Occipital lobe (tissue), 2 donors: ENCODE data around the gene RPL3. TPM values are rescaled to one million over a fixed set of nuclear protein-coding genes. Genes with fewer than 3 reads are reported as not detected.

Source experiments
- DNase-seq: peaks from one replicate; lab custom pipeline; 2025; lab: John Stamatoyannopoulos, UW
- total RNA-seq: library from RNA; depleted of rRNA; stranded (reverse); fragments of >200 nt; gene quantifications from one replicate; pipeline ENCODE4 v1.2.3, GENCODE V29; 2014

Gene RPL3
- total RNA-seq, 1 donor from 2014 or later = 1,406 TPM

DNA sequence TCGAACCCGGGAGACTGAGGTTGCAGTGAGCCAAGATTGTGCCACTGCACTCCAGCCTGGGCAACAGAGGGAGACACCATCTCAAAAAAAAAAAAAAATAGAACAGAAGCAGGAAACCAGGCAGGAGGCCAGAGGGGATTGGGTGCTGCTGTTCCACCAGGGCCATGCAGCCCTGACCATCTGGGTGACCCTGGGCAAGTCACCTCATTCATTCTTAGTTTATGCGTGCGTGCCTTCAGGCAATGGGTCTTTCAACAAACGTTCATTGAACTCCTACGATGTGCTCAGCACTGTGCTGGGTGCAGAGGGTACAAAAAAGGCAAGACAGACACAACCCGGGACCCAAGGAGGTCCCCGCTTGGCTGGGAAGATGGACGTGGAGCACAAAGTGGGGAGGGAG, 18.3 kb downstream of the RPL3 start:
- DNase-seq = no peak

DNA sequence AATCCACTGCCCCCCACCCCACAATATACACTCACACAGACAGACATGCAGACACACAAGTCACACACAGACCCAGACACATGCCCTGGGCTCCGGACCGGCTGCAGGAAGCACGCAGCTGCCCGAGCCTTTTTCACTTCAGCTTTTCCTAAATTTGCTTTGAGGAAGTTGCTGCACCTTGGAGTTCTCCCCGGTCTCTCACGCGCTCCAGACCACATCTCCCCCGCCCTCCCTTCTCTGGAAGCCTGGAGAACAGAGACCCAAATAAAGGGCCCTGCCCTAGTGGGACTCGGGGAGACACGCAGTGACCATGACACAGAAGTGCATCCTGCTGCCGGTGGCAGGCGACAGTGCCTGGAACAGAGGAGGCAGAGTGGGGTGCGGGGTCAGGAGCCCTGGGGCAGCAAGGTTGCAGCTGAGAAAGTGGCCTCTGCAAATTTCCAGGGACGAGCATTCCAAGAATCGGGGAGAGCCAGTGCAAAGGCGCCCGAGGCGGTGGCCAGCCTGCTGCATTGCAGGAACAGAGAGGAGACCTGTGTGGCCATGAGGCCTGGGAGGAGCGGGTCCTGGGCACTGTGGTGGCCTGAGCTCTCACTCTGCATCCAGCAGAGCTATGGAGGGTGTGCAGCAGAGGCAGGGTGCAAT, 19.1 kb downstream of the RPL3 start:
- no peak for DNase-seq

DNA sequence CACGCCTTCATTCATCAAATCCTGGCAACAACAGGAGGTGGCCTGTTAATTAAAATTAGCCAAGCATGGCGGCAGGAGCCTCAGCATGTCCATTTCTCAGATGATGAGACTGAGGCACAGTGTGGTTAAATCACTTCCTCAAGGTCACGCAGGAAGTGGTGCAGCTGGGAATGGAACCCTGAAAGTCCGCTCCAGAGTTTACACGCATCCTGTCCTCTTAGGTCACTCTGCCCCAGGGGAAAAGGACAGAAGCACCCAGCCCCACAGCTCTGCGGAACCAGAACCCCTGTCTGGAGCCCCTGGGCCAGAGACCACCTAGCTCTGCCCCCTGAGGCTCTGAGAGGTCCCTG, 19.6 kb downstream of the RPL3 start:
- no peak for DNase-seq

DNA sequence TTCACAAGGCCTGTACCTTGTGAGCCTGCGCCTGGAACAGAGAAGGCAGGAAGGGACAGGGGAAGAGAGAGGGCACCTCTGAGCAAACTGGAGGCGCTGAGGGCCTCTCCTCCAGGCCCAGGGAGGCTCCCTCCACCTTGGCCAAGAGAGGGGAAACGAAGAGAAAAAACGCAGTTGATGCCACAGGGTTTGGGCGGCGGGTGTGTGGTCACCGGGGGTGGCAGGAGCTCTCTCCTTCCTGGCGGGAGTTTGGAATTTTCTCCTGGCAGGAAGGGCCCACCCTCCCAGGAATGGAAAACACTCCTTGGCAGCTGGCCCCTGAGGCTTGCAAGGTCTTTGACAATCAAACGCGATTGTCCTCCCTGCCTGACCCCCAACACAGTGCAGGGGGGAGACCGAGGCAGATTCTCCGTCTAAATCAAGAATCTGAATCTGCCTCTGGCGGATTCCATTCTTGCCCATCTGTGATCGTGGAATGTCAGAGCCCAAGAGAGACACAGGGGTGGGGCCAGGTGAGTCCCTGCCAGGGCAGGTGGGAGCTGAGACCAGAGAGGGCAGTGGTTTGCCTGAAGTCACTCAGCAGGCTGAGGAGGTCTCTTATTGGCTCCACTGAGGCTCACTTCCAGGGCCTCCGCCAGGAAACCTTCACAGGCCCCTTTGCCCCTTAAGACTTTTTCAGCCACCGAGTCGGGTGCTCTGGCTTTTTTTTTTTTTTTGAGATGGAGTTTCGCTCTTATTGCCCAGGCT, 21.0 kb downstream of the RPL3 start:
- no peak for DNase-seq

DNA sequence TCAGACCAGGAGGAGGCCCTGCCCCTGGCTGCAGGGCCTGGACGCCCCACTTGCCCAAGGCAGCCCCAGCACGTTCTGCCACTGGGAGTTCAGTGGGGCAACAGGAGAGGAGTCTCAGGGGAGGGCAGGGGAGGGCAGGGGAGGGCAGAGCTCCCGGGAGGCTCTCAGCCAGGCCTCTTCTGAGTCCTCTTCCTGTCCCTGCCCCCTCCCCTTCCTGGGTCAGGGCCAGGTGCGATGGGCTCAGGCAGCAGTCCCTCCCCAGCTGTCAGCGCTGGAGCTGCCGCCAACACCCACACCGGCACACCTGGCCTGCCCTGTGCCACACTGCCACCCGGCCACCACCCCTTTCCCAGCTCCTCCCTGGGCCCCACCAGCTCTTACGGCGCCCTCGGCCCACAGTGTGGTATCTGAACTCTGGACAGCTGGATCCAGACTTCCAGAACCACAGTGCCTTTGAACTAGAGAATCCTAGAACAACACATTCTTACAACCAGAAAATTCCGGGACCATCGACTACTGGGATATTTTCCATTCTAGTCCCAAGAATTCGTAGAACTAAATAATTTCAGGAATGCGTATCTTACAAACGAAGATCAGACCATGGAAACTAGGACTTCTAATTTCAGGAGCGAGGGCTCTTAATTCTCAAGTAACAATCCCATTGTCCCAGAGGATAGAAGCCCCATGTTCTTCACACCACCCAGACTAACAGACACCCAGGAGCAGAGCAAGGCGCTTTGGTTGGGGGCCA, 21.8 kb downstream of the RPL3 start:
- DNase-seq = no peak

DNA sequence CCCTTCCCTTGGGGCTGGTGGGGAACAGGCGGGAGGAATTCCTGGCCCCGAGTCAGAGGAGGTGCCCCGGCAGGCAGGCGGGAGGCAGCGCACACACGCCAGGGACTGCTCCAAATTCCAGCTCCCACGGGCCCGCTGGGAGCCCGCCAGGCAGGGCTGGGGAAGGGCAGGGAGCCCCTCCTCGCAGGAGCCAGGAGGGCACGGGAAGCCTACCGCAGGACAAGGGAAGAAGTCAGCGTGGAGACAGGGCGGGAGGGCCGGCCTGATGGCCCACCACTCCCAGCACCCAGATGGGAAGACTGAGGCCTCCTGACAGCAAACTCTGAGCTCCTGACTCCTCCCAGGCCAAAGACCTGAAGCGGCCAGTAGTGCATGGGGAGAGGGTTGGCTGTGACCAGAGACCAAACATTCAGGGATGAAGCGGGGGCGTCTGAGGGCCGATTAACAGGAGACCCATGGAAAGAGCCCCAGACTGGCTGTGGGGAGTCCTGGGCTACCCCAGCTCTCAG, 22.4 kb downstream of the RPL3 start:
- DNase-seq = no peak

DNA sequence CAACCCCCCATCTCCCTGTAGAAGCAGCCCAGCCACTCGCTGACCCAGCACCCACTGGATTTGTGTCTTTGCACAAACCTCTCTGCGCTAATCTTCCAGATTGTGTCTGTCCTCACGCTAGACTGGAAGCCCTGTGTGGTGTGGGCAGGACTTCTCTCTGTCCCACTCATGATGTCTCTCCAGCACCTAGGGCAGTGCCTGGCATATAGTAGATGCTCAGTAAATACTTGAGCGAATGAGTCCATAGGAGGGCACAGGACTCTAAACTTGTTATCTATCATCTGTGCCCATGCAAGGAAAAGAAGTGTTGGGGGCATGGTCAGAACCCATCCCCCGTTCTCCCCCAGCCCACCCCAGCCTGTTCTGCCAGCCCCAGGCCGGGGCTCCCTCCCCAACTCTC, 22.9 kb downstream of the RPL3 start:
- DNase-seq = no peak

DNA sequence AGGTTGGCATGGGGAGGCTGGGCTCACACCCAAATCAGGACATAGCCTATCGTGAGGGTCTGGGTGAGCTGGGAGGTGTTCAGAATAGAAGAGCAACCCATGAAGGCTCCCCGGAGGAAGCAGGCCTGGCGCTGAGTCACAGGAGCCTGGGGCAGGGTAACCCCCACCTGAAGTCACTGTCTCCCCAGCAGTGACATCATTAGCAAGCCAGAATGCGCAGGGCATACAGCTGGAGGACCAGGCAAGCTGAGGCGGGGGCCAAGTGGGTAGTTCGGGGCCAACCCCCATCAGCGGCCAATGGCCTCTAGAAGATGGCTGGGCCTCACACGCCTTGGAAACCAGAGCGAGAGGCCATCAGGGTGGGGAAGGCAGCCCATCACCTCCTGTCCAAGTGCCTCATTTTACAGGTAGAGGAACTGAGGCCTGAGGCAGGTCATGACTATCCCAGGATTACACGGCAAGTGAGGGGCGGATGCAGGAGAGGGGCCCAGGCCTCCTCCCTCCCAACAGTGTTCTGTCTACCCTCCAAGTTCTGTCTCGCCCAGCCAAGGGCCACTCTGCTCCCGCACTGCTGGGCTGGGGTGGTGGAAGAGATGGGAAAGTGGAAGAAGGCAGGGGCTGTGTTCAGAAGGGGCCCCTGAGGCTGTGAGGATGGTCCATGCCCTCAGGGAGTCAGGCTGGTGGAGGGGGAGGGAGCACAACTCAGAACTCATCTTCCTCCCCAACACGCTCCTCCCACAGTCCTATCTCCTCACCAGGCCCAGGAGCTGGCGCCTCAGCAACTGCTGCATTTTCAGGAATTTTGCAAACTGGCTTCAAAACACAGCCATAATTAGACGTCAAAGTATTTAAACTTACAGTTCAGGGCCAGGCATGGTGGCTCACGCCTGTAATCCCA, 24.6 kb downstream of the RPL3 start:
- no peak for DNase-seq

DNA sequence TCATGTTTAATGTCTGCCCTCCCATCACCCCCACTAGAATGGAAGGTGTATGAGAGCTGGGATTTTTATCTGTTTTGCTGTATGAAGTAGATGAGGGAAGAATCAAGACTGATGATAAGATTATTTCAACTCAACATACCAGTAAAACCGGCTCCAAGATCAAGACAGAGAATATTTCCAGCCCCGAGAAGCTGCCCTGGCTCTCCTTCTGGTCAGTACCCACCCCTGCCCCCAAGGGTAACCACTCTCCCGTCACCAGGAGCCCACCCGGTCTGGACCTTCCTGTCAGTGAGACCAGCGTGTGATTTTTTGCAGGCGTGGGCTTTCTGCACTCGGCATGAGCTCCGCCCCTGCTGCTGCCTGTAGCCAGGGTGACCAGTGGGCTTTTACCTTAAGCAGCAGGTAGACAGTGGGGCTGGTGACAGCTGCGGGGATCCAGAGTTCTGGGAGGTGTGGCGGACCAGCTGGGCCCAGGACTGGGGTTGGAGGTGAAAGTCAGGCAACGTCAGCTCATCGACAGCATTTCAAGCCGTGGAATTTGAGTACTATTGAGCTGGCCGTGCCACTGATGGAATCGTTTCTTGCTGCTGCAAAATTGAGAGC, 25.6 kb downstream of the RPL3 start:
- no peak for DNase-seq

DNA sequence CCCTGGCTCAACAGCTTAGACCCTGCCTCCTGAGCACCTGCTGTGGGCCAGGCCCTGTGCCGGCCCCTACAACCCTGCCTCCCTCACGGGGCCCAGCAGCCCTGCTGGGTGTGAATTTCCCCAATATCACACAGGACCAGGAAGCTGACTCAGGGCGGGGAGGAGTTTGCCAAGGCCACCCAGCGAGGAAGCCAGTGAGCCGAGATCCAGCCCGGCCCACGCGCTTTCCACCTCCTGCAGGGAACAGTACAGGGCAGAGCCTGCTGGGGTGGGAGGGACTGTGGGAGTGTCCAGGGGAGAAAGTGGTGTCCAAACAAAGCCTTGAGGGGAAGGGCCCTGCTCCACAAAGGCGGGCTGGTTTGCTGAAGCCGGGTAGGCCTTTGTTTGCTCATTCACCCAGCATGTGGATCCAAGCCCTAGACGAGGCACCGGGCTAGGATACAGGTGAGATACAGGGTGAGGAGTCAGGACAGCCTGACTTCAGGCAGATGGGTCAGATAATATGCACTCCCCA, 26.8 kb downstream of the RPL3 start:
- peak; percentile 68 for DNase-seq

DNA sequence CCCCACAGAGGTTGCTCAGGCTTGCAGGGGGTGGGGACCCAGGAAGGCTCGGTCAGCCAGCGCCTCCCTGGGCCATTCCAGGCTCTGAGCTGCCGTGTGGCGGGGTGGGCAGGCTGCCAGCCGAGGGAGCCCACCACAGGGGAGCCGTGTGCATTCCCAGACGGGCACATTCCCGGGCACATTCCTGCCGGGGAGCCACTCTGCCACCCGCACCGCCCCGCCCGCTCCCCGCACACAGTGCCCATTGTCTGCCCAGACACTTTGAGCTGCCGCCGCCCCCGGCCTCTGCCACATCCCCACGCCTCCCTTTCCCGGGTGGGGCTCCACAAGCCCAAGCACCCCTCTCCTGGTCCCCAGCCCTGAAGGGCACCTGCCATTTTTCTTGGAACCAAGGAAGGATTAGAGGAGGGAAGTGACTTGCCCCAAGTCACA, 27.4 kb downstream of the RPL3 start:
- DNase-seq = no peak

DNA sequence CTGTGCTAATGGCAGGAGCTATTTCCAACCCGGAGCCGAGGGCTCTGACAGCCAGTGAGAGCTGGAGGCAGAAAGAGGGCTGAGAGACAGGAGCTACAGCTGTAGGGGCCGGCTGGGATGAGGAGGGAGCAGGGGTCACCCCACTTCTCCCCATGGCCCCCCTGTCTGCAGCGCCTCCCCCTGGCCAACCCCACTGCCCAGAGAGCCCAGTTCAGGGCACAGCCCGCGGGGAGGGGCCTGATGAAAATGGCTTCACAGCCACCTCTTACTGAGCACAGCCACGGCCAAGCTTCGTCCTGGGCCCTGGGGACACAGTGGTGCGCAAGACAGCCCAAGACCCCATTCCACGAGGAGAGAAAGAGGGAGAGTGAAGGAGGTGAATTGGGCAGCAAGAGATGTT, 27.9 kb downstream of the RPL3 start:
- DNase-seq = no peak

DNA sequence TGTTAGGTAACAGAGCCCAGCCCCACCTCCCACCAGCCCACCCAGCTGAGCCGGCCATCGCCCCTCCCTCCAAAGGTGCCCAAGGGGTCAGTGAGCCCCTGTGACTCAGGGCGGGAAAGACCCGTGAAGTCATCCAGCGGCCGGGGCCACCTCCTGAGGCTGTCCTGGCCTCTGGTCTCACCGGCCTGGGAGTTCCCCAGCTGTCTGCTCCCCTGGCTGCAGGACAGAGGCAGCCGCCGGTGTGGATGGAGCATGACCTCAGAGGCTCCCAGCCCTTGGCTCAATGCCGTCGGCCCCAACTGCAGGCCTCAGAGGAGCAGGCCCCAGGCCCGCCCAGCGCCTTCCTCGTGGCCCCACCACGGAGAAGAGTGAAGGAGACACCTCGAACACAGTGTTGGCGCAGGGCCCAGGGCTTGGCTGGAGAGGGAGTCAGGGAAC, 28.7 kb downstream of the RPL3 start:
- DNase-seq = no peak

DNA sequence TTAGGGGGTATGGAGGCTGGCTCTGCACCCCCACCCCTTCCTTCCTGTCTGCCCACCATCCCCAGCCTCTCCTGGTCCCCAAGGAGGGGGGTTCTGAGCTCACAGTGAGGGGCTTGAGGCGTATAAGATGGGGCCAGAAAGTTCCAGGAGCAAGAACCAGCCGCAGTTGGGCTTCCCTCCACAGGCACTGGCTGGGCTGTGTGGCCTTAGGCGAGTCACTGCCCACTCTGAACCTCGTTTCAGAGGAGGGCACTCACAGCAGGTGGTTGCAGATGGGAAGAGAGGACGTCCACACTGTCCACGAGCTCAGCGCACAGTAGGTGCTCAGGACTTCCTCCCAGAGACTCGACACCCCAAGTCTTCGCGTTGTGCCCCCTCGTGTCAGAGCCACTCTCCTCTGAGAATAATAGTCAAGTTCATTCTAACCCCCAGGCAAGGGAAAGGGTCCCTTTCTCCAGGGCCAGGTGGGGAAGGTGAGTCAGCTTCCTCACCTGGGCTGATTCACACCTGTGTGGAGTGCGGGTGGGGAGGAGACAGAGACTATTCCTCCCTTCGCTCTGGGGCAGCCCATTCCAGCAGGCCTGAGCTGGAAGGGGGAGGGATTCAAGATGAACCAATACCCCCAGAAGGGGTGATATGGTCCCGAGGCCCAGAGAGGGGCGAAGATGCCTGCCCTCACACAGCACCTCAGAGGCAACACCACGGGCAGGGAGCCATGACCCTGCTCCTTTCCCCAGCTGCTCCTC, 29.3 kb downstream of the RPL3 start:
- DNase-seq = no peak

DNA sequence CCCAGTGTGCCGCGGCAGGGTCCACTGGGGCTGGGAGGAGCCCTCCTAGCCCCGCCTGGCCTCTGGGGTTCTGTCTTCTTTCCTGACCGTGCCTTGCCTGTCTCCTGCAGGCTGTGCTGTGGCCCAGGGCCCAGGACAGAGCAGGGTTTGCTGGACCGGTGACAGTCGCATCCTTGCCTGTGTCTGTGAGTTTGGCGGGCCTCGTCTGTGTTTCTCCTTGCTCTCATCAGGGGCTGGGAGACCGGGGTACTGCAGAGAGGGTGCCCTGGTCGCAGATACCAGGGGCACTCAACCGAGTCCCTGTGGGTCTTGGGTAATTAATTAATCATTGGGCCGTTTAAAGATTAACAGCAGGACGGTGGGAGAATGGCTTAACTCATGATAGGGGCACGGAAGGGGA, 29.9 kb downstream of the RPL3 start:
- no peak for DNase-seq

DNA sequence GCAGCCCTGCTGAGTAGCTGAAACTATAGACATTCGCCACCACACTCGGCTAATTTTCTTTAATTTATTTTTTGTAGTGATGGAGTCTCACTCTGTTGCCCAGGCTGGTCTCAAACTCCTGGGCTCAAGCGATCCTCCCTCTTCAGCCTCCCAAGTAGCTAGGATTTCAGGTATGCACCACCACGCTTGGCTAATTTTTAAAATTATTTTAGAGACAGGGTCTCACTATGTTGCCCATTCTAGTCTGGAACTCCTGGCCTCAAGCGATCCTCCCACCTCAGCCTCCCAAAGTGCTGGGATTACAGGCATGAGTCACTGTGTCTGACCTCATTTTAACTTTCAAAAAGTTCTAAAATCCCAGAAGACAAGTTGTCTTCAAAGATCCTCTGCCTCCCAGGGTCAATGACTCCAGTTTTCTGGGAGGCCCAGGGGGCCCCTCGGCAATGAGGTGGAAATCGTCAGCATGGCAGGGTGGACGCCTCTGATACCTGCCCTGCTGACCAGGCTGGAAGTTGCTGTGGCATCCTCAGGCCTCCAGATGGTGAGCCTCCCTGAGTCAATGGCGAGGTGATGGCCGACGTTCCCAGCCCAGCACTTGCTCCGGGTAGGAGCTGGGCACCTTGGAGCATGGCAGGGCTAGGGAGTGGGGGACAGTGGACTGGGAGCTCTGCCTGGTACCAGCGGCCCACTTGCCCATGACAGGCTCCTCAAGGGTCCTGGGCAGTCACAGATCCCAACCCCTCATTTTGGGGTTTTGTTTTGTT, 31.1 kb downstream of the RPL3 start:
- no peak for DNase-seq

DNA sequence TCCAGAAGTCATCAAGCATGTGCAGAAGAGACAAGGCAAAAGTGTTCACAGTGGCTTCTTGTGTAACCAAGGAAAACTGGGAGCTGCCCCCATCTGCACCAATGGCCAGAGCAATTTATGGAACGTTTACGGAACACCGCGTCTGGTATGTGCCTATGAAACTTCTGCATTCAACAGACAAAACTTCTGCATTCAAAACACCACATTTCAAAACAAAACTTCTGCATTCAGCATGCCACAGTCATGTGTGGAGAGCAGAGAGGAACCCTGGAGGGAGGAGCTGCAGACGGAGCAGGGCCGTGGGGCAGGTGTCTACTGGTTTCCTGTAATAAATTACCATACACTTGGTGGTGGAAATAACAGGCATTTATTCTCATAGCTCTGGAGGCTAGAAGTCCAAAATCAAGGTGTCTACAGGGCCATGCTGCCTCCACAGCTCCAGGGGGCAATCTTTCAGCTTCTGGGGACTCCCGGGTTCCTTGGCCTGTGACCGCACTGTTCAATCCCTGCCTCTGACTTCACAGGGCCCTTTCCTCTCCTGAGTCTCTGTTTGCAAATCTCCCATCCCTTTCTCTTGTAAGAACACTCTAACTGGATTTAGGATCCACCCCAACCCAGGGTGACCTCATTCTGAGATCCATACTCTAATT, 32.2 kb downstream of the RPL3 start:
- DNase-seq = no peak

DNA sequence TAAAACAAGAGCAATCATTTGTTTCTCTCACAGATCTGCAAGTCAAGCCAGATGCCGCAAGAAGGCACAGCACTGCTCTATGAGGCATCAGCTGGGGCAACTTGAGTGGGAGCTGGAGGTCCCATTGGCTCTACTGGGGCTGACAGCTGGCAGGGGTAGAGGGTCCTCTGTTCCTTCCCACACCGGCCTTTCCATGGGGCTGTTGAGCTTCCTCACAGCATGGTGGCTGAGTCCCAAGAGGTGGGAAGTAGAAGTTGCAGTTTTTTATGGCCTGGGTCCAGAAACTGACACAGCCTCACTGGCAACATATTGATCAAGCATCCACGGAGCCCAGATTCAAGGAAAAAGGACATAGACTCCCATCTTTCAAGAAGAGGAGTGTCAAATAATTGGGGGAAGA, 34.4 kb downstream of the RPL3 start:
- DNase-seq = no peak
